ENCODE results near the gene OTOP2.

The OTOP2 gene

DNA sequence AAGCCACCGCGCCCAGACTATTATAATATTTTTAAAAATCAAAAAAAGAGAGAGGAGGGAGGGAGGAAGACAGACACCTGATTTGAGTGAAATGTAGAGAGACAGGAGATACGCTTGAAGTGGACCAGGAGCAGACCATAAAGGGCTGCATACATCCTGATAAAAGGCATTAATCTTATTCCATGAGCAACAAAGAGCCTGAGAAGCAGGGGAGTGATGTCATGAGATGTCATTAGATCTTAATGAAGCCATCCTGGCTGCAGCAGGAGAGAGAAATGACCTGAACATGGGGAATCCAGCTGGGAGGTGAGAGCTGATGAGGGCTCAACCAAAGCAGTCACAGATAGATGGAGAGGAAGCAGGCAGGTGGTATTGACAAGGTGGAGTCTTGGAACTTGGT lies 53.7 kb downstream of the OTOP2 start:
- DNase-seq, result no peak

DNA sequence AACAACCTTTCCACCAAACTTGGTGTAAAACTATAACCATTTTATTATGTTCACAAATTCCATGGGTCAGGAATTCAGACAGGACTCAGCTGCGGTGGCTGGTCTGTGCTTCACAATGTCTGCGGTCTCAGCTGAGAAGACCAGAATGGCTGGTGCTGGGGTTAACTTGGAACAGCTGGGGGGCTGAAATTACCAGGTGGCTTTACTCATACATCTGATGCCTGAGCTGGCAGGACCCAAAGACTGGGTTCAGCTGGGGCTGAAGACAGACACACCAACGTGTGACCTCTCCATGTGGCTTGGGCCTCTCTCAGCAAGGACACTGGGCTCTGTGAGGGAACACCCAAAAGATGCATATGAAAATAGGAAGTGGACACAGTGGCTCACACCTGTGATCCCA lies 54.2 kb downstream of the OTOP2 start:
- DNase-seq, result no peak

DNA sequence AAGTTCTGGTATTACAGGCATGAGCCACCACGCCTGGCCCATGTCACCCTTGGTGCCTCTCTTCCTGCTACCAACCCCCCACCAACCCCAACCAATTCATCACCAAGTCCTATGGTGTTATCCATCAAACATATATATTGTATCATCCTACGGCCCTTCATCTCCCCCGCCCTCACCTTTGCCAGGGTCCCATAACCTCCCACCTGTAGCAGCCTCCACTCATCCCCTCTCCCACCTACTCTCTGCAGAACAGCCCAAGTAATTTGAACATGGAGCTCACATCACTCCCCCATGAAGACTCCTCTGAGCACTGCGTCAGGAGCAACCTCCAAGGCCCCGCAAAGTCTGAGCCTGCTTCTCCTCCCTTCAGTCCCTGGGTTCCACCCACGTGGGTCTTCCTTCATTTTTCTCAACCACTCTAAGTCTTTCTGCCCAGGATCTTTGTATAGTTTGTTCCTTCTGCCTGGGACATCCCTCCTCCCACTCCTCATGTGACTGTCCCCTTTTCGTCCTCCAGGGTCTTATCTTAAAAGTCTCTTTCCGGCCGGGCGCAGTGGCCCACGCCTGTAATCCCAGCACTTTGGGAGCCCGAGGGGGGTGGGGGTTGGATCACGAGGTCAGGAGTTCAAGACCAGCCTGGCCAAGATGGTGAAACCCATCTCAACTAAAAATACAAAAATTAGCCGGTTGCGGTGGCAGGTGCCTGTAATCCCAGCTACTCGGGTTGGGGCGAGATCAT lies 55.5 kb downstream of the OTOP2 start:
- no peak for DNase-seq

DNA sequence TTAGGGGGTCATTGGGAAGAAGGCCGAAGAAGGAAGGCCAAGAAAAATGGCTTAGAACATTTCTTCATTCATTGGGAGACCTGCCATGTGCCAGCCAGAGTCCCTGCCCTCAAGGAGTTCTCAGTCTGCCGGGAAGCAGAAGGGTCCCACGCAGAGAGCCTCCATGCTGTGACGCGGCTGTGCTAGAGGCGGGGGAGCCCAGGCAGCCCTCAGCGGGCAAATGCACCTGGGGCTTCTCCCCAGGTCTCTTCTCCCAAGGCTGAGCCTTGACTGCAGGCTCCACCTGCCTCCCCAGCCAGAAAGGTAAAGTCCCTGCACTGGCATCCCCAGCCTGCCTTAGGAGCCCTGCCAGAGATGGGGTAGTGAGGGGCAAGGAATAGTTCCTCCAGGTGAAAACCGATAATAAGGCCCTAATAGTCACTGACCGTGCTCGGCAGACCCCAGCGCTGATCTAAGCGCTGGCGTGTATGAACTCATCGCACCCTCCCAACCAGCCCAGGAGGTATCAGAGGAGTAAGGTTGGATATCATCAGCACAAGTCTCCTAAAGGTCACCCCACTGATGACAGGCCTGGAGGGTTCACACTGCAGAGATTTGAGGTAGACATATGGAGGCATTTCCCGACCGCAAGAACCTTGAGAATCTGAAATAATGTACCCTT lies 57.4 kb downstream of the OTOP2 start:
- no peak for DNase-seq

DNA sequence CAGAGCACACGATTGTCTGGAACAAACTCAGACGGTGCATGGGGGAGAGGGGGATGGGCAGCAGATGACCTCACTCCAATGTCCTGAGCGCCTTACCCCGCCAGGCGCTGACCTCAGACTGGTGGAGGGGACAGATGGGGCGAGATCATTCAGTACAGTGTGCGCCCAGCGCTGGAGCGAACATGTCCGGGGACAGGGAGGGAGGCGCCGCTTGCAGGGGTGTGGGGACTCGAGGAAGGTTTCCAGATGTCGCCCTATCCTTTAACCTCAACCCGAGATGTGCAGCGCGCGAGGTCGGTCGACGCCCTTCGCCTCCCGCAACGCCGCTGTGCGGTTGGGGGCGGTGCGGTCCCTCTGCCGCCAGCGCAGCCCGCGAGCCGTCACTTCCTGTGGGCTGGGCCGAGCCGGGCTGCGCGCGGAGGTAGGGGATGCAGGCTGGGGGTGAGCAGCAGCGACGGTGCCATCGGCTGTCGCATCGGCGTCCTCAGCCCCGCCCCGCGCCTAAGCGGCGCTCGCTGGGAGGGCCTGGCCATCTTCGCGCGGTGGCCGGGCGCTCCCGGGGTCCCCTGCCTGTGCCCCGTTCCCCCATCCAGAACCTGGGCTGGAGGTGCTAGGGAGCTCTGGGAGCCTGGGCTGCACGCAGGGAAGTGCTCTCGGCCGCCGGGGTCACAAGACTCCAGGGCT lies 58.0 kb downstream of the OTOP2 start:
- peak; percentile 39 for DNase-seq

DNA sequence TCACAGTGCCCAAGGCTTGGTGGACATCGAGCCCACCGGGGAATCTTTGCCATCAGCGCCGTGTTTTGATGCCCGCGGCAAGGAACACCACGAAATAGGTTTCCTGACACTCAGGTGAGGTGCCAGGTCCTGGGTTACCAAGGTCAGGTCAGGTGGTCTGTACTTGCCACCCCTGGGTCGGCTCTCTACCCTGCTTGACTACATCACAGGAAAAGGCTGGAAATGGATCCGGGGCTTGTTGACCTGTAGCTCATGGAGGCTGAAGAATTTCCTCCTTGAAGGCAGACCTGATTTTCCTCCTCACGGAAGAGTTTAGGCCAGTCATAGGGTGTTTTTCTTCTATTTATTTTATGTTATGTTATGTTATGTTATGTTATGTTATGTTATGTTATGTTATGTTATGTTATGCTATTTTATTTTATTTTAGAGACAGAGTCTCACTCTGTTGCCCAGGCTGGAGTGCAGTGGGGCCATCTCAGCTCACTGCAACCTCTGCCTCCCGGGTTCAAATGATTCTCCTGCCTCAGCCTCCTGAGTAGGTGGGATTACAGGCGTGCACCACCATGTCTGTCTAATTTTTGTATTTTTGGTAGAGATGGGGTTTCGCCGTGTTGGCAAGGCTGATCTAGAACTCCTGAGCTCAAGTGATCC lies 58.7 kb downstream of the OTOP2 start:
- DNase-seq, result peak; percentile 37

Measured in NCI-H526 treated with DMSO at 0.1 percent for 48 hours (cell line).